Measurements from ENCODE around the gene RCC1. TPM values are rescaled to one million over a fixed set of nuclear protein-coding genes. Genes with fewer than 3 reads are reported as not detected.
A peak's percentile ranks its signal among the peaks of the same experiment; 100 is the strongest.

RCC1 gene
- total RNA-seq, 1 experiment from 2014 or later, result 61.2 TPM

GRCh38 chr1:28577052-28577678, 71.3 kb downstream of the RCC1 start:
- peaks cover 4% of the 10 kb centered on the region for H3K4me1 ChIP-seq (ENCODE audit: control insufficient read depth, insufficient read depth, low read length)
- H3K27ac ChIP-seq (ENCODE audit: low read length), result no peak overlapping the region
- no peak for TF ChIP-seq TCF7L2 (IDR thresholded peaks at IDR 0.05; ENCODE audit: low read depth, low read length)
- TF ChIP-seq SIN3A (IDR thresholded peaks at IDR 0.05; ENCODE audit: borderline replicate concordance, insufficient read depth, low read depth, low read length), result no peak
- TF ChIP-seq, protein P1, sequence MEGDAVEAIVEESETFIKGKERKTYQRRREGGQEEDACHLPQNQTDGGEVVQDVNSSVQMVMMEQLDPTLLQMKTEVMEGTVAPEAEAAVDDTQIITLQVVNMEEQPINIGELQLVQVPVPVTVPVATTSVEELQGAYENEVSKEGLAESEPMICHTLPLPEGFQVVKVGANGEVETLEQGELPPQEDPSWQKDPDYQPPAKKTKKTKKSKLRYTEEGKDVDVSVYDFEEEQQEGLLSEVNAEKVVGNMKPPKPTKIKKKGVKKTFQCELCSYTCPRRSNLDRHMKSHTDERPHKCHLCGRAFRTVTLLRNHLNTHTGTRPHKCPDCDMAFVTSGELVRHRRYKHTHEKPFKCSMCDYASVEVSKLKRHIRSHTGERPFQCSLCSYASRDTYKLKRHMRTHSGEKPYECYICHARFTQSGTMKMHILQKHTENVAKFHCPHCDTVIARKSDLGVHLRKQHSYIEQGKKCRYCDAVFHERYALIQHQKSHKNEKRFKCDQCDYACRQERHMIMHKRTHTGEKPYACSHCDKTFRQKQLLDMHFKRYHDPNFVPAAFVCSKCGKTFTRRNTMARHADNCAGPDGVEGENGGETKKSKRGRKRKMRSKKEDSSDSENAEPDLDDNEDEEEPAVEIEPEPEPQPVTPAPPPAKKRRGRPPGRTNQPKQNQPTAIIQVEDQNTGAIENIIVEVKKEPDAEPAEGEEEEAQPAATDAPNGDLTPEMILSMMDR (IDR thresholded peaks at IDR 0.05), result no peak
- 0 out of 2 replicates have a peak, but pooled peaks have one; percentile 21 for TF ChIP-seq POLR2AphosphoS5 (IDR thresholded peaks at IDR 0.05; ENCODE audit: low read depth, low read length)
- TF ChIP-seq, protein P2, sequence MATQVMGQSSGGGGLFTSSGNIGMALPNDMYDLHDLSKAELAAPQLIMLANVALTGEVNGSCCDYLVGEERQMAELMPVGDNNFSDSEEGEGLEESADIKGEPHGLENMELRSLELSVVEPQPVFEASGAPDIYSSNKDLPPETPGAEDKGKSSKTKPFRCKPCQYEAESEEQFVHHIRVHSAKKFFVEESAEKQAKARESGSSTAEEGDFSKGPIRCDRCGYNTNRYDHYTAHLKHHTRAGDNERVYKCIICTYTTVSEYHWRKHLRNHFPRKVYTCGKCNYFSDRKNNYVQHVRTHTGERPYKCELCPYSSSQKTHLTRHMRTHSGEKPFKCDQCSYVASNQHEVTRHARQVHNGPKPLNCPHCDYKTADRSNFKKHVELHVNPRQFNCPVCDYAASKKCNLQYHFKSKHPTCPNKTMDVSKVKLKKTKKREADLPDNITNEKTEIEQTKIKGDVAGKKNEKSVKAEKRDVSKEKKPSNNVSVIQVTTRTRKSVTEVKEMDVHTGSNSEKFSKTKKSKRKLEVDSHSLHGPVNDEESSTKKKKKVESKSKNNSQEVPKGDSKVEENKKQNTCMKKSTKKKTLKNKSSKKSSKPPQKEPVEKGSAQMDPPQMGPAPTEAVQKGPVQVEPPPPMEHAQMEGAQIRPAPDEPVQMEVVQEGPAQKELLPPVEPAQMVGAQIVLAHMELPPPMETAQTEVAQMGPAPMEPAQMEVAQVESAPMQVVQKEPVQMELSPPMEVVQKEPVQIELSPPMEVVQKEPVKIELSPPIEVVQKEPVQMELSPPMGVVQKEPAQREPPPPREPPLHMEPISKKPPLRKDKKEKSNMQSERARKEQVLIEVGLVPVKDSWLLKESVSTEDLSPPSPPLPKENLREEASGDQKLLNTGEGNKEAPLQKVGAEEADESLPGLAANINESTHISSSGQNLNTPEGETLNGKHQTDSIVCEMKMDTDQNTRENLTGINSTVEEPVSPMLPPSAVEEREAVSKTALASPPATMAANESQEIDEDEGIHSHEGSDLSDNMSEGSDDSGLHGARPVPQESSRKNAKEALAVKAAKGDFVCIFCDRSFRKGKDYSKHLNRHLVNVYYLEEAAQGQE (IDR thresholded peaks at IDR 0.05; ENCODE audit: insufficient read depth in 1 of 2, low read depth in 2 of 2, low read length in 1 of 2), result no peak
- intact Hi-C loops (cut with micrococcal nuclease; ENCODE audit: unreplicated experiment), result no loop called here
- no peaks in the 10 kb centered on the region for H3K27me3 ChIP-seq (ENCODE audit: control insufficient read depth, insufficient read depth, low read length)
- ChIA-PET CTCF (no interaction called here), POLR2A (interaction anchor here (0.5 to 0.6 kb wide), 2 partner anchors 12 to 18 kb away, joined by 4 read pairs; no protein-coding TSS in a partner anchor)
- H3K9me3 ChIP-seq (ENCODE audit: control insufficient read depth, insufficient read depth, low read depth, low read length), result no peaks in the 10 kb centered on the region
- ATAC-seq (peak; percentile 42), DNase-seq (ENCODE audit: low read depth, low spot score) (no peak)
- no peak overlapping the region for H3K4me3 ChIP-seq (ENCODE audit: low read depth in 2 of 2, low read length in 2 of 2)
- BruUV-seq (replicated peaks), result no TSS peak
- peaks cover 15% of the 10 kb centered on the region for H3K36me3 ChIP-seq (ENCODE audit: control insufficient read depth, insufficient read depth, low read length)
- in situ Hi-C loops (cut with HindIII; ENCODE audit: low pct_unique_long_range_greater_than_20kb, low sequenced_read_pairs), result no loop called here

- ChIA-PET CTCF (interaction anchor here (0.6 kb wide), 1 partner anchor 59 kb away, joined by 4 read pairs; no protein-coding TSS in a partner anchor), POLR2A (interaction anchor here (0.6 kb wide), 1 partner anchor 19 kb away, joined by 4 read pairs; no protein-coding TSS in a partner anchor)
- H3K36me3 ChIP-seq (ENCODE audit: control insufficient read depth, insufficient read depth, low read length), result peaks cover 15% of the 10 kb centered on the region
- H3K4me3 ChIP-seq (ENCODE audit: low read depth in 2 of 2, low read length in 2 of 2), result no peak overlapping the region
- DNase-seq (ENCODE audit: low read depth, low spot score), result no peak
- in situ Hi-C loops (cut with HindIII; ENCODE audit: low pct_unique_long_range_greater_than_20kb, low sequenced_read_pairs) (no loop called here), intact Hi-C loops (cut with micrococcal nuclease; ENCODE audit: unreplicated experiment) (no loop called here)
- no peak overlapping the region for H3K27ac ChIP-seq (ENCODE audit: low read length)
- H3K9me3 ChIP-seq (ENCODE audit: control insufficient read depth, insufficient read depth, low read depth, low read length), result no peaks in the 10 kb centered on the region
- no peak for ATAC-seq
- no peaks in the 10 kb centered on the region for H3K27me3 ChIP-seq (ENCODE audit: control insufficient read depth, insufficient read depth, low read length)
- BruUV-seq (replicated peaks), result no TSS peak
- TF ChIP-seq POLR2AphosphoS5 (IDR thresholded peaks at IDR 0.05; ENCODE audit: low read depth, low read length) (peak; percentile 63), TCF7L2 (IDR thresholded peaks at IDR 0.05; ENCODE audit: low read depth, low read length) (no peak), SIN3A (IDR thresholded peaks at IDR 0.05; ENCODE audit: borderline replicate concordance, insufficient read depth, low read depth, low read length) (0 out of 2 replicates have a peak, but pooled peaks have one; percentile 26)
- TF ChIP-seq, protein P2 (IDR thresholded peaks at IDR 0.05; ENCODE audit: insufficient read depth in 1 of 2, low read depth in 2 of 2, low read length in 1 of 2), result no peak
- peaks cover 4% of the 10 kb centered on the region for H3K4me1 ChIP-seq (ENCODE audit: control insufficient read depth, insufficient read depth, low read length)
Observed at GRCh38 chr1:28577738-28578536, 72.1 kb downstream of the RCC1 start.

Measured in Panc1 (cell line).